Activated T-cell treated with anti-CD3 and anti-CD28 coated beads, Interleukin-2, amount 50 U/mL, for 4 hours (primary cell): ENCODE measurements around the gene ALX4. TPM values are rescaled to one million over a fixed set of nuclear protein-coding genes. Genes with fewer than 3 reads are reported as not detected.

ENCODE experiments used
- ATAC-seq, 2 donors: fragments of 200-7000 bp; cut with Tn5 transposase; one replicate each; pipeline ENCODE4 v1.10.0; 2021
- DNase-seq: peaks from one replicate; pipeline ENCODE4 v3.0.0-alpha.2; 2020
- H3K27me3 Mint-ChIP-seq: one replicate; pipeline ENCODE4 v1.8.0; 2021; ENCODE audit warnings: low read depth, mixed read lengths
- H3K36me3 Mint-ChIP-seq: one replicate; pipeline ENCODE4 v1.8.0; 2022; ENCODE audit warnings: mixed read lengths; ENCODE audit not compliant: insufficient read depth
- H3K4me1 Mint-ChIP-seq: one replicate; pipeline ENCODE4 v1.8.0; 2021; ENCODE audit warnings: low read depth, mixed read lengths
- H3K4me3 Mint-ChIP-seq: one replicate; pipeline ENCODE4 v1.8.0; 2021; ENCODE audit warnings: mild to moderate bottlenecking, moderate library complexity, mixed read lengths
- H3K9me3 Mint-ChIP-seq: one replicate; pipeline ENCODE4 v1.8.0; 2021; ENCODE audit warnings: mixed read lengths
- total RNA-seq, 3 donors: library from RNA; stranded (reverse); gene quantifications; one replicate each; pipeline ENCODE4 v1.2.1, GENCODE V29; 2021

The ALX4 gene
- total RNA-seq, 3 donors from 2014 or later: not detected

GRCh38 chr11:44305026-44305469, 4.9 kb downstream of the ALX4 start:
- Mint-ChIP-seq H3K4me1 (peaks cover 34% of the 10 kb centered on the region), H3K4me3 (peak overlapping the region; percentile 81)
- ATAC-seq: no peak

GRCh38 chr11:44304091-44305025, 5.6 kb downstream of the ALX4 start:
- H3K36me3 Mint-ChIP-seq: no peaks in the 10 kb centered on the region
- peaks cover 31% of the 10 kb centered on the region for H3K4me1 Mint-ChIP-seq
- H3K9me3 Mint-ChIP-seq: no peaks in the 10 kb centered on the region
- H3K4me3 Mint-ChIP-seq: peak overlapping the region; percentile 81
- peaks cover 88% of the 10 kb centered on the region for H3K27me3 Mint-ChIP-seq
- DNase-seq (no peak), ATAC-seq (no peak)

More at GRCh38 chr11:44305026-44305469, 4.9 kb downstream of the ALX4 start:
- no peak for DNase-seq
- Mint-ChIP-seq H3K27me3 (peaks cover 88% of the 10 kb centered on the region), H3K9me3 (no peaks in the 10 kb centered on the region), H3K36me3 (no peaks in the 10 kb centered on the region)

GRCh38 chr11:44303401-44303938, 6.5 kb downstream of the ALX4 start:
- peaks cover 82% of the 10 kb centered on the region for H3K27me3 Mint-ChIP-seq
- no peak for DNase-seq
- H3K36me3 Mint-ChIP-seq: no peaks in the 10 kb centered on the region
- ATAC-seq: no peak
- no peaks in the 10 kb centered on the region for H3K9me3 Mint-ChIP-seq
- no peak overlapping the region for H3K4me3 Mint-ChIP-seq
- peaks cover 28% of the 10 kb centered on the region for H3K4me1 Mint-ChIP-seq

- H3K4me3 Mint-ChIP-seq: no peak overlapping the region
- no peak for ATAC-seq
- DNase-seq: no peak
Observed at GRCh38 chr11:44301564-44302271, 8.2 kb downstream of the ALX4 start.

GRCh38 chr11:44300844-44301563, 8.9 kb downstream of the ALX4 start:
- Mint-ChIP-seq H3K4me3 (no peak overlapping the region), H3K36me3 (no peaks in the 10 kb centered on the region), H3K4me1 (peaks cover 22% of the 10 kb centered on the region), H3K27me3 (peaks cover 64% of the 10 kb centered on the region), H3K9me3 (no peaks in the 10 kb centered on the region)
- DNase-seq (no peak), ATAC-seq (no peak)

More at GRCh38 chr11:44301564-44302271, 8.2 kb downstream of the ALX4 start:
- peaks cover 27% of the 10 kb centered on the region for H3K4me1 Mint-ChIP-seq
- peaks cover 65% of the 10 kb centered on the region for H3K27me3 Mint-ChIP-seq
- H3K36me3 Mint-ChIP-seq: no peaks in the 10 kb centered on the region
- no peaks in the 10 kb centered on the region for H3K9me3 Mint-ChIP-seq

GRCh38 chr11:44298862-44299261, 11.1 kb downstream of the ALX4 start:
- no peak for ATAC-seq
- H3K36me3 Mint-ChIP-seq: no peaks in the 10 kb centered on the region
- H3K9me3 Mint-ChIP-seq: no peaks in the 10 kb centered on the region
- H3K27me3 Mint-ChIP-seq: peaks cover 43% of the 10 kb centered on the region
- peaks cover 6% of the 10 kb centered on the region for H3K4me1 Mint-ChIP-seq
- no peak for DNase-seq
- H3K4me3 Mint-ChIP-seq: no peak overlapping the region

- Mint-ChIP-seq H3K4me3 (no peak overlapping the region), H3K36me3 (no peaks in the 10 kb centered on the region), H3K9me3 (no peaks in the 10 kb centered on the region), H3K27me3 (no peaks in the 10 kb centered on the region), H3K4me1 (no peaks in the 10 kb centered on the region)
- no peak for ATAC-seq
- DNase-seq: no peak
Observed at GRCh38 chr11:44290208-44290607, 19.7 kb downstream of the ALX4 start.

- Mint-ChIP-seq H3K9me3 (no peaks in the 10 kb centered on the region), H3K36me3 (no peaks in the 10 kb centered on the region), H3K27me3 (no peaks in the 10 kb centered on the region), H3K4me1 (no peaks in the 10 kb centered on the region), H3K4me3 (no peak overlapping the region)
- DNase-seq (no peak), ATAC-seq (no peak)
Observed at GRCh38 chr11:44288133-44288526, 21.8 kb downstream of the ALX4 start.

GRCh38 chr11:44286911-44287310, 23.0 kb downstream of the ALX4 start:
- H3K27me3 Mint-ChIP-seq: no peaks in the 10 kb centered on the region
- ATAC-seq: no peak
- H3K4me3 Mint-ChIP-seq: no peak overlapping the region
- no peak for DNase-seq
- H3K4me1 Mint-ChIP-seq: no peaks in the 10 kb centered on the region
- H3K36me3 Mint-ChIP-seq: no peaks in the 10 kb centered on the region
- no peaks in the 10 kb centered on the region for H3K9me3 Mint-ChIP-seq

- no peak overlapping the region for H3K4me3 Mint-ChIP-seq
- H3K9me3 Mint-ChIP-seq: no peaks in the 10 kb centered on the region
- DNase-seq: peak; percentile 43
- H3K36me3 Mint-ChIP-seq: no peaks in the 10 kb centered on the region
- H3K27me3 Mint-ChIP-seq: no peaks in the 10 kb centered on the region
- no peaks in the 10 kb centered on the region for H3K4me1 Mint-ChIP-seq
- peak; percentile 78 for ATAC-seq
Observed at GRCh38 chr11:44286268-44286880, 23.6 kb downstream of the ALX4 start.

- Mint-ChIP-seq H3K27me3 (no peaks in the 10 kb centered on the region), H3K4me3 (no peak overlapping the region), H3K9me3 (no peaks in the 10 kb centered on the region), H3K4me1 (no peaks in the 10 kb centered on the region), H3K36me3 (no peaks in the 10 kb centered on the region)
- no peak for ATAC-seq
- no peak for DNase-seq
Observed at GRCh38 chr11:44285756-44286155, 24.2 kb downstream of the ALX4 start.

GRCh38 chr11:44282620-44283019, 27.3 kb downstream of the ALX4 start:
- peaks cover 2% of the 10 kb centered on the region for H3K27me3 Mint-ChIP-seq
- no peaks in the 10 kb centered on the region for H3K9me3 Mint-ChIP-seq
- no peak for DNase-seq
- H3K36me3 Mint-ChIP-seq: no peaks in the 10 kb centered on the region
- H3K4me1 Mint-ChIP-seq: no peaks in the 10 kb centered on the region
- ATAC-seq: no peak
- H3K4me3 Mint-ChIP-seq: no peak overlapping the region

- no peaks in the 10 kb centered on the region for H3K36me3 Mint-ChIP-seq
- peaks cover 2% of the 10 kb centered on the region for H3K27me3 Mint-ChIP-seq
- ATAC-seq (no peak), DNase-seq (no peak)
- no peaks in the 10 kb centered on the region for H3K4me1 Mint-ChIP-seq
- no peak overlapping the region for H3K4me3 Mint-ChIP-seq
- H3K9me3 Mint-ChIP-seq: no peaks in the 10 kb centered on the region
Observed at GRCh38 chr11:44281151-44281550, 28.8 kb downstream of the ALX4 start.

- Mint-ChIP-seq H3K9me3 (no peaks in the 10 kb centered on the region), H3K4me1 (no peaks in the 10 kb centered on the region), H3K4me3 (no peak overlapping the region), H3K27me3 (peaks cover 2% of the 10 kb centered on the region), H3K36me3 (no peaks in the 10 kb centered on the region)
- ATAC-seq (no peak), DNase-seq (no peak)
Observed at GRCh38 chr11:44280257-44280656, 29.7 kb downstream of the ALX4 start.
